HG03045 (cell line): ENCODE measurements around the gene BPIFB4.
"Not testable (repeated sequence)": the region's sequence is repeated elsewhere in the genome, so short reads cannot be mapped to it uniquely, and the experiment has no call there.

Experiments used
- ATAC-seq: cut with Tn5 transposase; IDR thresholded peaks from one replicate; pipeline ENCODE4 v1.9.1; 2021; ENCODE audit warnings: mild to moderate bottlenecking, moderate library complexity; ENCODE audit not compliant: unreplicated experiment

Gene BPIFB4

DNA sequence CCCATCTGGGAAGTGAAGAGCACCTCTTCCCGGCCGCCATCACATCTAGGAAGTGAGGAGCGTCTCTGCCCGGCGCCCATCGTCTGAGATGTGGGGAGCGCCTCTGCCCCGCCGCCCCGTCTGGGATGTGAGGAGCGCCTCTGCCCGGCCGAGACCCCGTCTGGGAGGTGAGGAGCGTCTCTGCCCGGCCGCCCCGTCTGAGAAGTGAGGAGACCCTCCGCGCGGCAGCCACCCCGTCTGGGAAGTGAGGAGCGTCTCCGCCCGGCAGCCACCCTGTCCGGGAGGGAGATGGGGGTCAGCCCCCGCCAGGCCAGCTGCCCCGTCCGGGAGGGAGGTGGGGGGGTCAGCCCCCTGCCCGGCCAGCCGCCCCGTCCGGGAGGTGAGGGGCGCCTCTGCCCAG is 36.1 kb downstream of the BPIFB4 start:
- ATAC-seq, result not testable (repeated sequence)

DNA sequence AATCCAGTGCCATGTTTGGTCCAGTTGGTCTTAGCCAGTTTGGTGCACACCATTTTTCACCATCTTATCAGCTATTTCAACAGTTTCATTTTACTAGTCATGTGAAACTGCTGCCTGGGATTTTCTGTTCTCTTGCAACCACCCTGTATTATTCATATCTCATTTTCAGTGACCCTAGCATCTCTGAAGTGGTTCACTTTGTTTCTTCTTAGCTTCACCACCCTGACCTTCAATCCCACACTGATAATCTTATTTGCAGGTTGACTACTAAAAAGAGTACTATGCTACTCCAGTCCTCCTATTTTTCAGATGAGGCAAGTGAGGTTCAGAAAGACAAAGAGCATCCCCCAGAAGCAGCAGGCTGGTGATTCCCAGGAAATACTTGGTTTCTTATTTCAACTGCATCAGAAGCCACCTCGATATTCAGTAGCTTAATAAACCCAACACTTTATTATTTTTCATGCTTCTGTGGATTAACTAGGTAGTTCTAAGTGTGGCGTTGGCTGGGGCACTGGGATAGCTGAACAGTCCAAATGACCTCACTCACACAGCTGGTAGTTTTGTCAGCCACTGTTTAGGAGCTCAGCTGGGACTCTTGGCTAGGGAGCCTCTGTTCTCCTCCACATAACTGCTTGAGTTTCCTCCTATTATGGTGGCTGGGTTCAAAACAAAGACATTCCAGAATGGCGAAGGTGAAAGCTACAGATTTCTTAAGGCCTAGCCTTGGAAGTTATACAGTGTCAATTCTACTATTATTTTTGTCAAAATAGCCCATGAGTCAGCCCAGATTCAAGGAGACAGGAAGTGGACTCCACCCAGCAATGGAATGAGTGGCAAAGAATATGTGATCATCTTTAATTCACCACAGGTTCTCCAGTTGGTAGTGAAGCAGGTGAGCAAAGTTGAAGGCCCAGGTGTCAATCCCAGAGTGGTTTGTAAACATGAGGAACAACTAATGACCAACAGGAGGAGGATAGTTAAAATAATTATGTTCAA is 40.6 kb downstream of the BPIFB4 start:
- ATAC-seq, result no peak

DNA sequence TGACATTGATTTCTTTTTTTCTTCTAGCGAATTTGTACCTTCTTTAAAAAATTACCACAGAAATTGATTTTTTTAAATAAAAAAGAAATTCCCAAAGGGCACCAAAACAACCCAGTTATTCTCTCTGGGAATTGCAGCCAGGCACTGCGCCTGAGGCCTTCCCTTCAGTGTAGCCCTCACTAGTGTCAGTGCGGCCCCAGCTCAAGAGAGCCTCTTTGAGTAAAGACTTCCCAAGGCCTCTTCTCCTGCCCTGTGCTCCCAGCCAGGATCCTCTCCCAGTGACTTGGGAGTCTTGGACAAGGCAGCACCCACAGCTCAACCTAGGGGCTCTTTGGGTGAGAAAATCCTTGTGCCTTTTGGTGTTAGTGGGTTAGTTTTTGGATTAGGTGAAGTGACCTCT is 41.5 kb downstream of the BPIFB4 start:
- ATAC-seq, result no peak

DNA sequence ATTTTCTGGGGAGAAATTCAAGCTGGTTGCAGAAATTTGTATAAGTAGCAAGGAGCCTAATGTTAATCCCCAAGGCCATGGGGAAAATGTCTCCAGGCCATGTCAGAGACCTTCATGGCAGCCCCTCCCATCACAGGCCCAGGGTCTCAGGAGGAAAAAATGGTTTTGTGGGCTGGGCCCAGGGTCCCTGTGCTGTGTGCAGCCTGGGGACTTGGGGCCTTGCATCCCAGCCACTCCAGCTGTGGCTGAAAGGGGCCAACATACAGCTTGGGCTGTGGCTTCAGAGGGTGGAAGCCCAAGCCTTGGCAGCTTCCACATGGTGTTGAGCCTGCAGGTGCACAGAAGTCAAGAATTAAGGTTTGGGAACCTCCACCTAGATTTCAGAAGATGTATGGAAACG is 42.9 kb downstream of the BPIFB4 start:
- not testable (repeated sequence) for ATAC-seq

DNA sequence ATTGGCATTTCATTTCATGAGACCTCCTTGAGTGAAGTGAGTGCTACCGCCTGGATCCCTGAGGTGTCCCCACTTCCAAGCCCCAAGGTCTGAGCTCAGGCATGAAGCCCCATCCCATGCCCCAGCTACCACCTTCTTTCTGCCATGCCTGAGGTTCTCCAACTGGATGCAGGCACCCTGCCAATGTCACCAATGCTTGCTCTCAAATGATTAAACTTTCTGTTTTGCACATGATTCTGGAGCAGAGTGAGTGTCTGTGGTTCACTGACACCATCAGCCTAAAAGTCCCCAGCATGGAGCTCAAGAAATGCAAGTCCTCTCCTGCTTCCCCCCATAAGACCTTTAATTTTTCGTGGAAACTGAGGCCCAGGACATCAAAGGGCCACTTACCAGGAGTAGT is 44.8 kb downstream of the BPIFB4 start:
- no peak for ATAC-seq

DNA sequence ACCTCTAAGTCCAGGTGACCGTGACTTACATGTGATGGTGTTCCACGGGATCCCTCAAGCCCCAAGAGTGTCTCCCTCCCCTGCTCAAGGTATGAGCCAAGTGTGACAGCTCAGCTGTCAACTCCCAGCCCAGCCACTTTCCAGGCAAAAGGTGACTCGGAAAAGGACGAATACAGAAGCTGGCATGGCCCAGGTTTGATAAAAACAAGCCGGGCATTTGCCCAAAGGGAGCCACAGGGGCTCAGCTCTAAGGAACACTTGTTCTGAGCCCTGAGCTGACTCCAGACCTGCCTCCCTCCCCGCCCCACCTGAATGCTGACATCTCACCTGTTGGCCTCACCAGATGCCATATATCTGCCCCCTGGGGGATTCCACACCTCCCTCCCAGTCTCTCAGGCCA is 45.6 kb downstream of the BPIFB4 start:
- ATAC-seq, result no peak

DNA sequence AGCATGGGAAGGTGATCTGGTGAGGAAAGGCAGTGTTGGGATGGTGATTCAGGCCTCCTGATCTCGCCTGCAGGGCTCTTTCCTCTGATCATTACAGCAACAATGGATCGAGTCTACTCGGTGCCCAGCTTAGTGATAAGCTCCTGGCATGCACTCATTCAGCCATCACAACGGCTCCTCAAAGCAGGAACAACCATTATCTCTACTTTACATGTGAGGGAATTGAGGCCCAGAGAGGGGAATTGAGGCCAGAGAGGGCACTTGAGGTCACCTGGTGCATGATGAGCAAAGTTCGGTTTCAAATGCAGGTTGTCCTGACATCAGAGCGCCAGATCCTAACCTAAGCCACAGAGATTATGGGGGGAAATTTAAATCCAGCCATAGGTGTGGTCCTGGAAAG is 46.5 kb downstream of the BPIFB4 start:
- no peak for ATAC-seq

DNA sequence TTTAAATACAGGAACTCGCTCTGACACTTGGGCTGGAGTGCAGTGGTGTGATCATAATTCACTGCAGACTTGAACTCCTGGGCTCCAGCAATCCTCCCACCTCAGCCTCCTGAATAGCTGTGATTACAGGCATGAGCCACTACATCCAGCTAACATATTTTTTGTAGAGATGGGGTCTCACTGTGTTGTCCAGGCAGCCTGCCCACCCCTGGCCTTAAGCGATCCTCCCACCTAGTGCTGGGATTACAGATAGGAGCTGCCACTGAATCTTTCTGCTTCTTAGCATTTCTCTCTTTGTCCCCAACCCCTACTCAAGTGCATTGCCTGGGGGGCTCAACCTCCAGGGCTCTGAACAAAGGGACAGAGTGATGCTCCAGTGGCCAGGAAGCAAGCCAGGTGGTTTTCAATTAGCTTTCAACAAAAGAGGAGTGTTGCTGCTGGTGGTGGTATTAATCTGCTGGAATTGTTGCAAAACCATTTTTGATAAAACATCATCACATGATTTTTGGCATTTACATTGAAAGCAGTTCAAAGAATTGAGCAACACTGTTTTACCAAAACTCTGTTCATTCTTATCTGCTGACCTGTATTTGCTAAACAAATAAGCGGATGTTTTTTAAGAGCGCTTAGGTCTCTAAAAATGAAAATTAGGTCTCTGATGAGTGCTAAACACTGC is 48.1 kb downstream of the BPIFB4 start:
- ATAC-seq, result no peak

DNA sequence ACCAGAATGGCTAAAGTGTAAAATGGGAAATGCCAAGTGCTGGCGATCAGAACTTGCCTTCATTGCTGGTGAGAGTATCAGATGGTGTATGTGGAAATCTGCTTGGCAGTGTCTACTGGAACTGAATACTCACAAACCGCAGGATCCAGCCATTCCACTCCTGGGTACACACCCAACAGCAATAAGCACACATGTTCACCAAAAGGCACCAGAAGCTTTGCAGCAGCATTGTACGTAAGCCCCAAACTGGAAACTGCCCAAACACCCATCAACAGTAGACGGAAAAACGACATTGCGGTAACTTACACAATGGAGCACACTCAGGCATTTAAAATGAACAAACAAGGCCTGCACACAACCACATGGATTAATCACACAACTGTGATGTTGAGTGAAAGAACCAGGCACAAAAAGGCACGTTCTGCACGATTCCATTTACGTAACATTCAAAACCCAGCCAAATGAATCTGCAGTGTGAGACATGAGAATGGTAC is 51.2 kb downstream of the BPIFB4 start:
- ATAC-seq, result no peak

DNA sequence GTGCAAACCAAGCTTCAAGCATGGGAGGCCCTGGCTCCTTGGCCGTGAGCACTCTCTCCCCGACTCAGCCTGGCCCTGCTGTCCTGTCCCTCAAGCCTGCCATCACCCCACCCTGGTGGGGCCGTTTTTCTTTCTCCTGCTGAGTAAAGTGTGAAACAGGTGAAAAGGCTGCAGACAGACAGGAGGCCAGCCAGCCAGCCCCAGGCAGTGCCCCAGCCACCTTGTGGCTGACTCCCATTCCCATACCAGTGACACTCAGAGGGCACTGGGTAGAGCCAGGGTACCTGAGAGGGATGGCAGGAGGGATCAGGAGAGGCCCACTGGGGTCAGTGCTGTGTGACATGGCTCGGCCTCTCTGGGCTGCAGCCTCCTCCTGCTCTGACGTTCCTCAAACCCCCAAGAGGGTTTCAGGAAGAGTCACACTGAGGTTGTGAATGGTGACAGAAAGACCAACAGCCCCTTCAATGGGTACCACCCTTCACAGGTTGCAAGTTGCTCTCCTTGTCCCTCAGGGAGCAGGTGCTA is 52.6 kb downstream of the BPIFB4 start:
- ATAC-seq, result no peak

DNA sequence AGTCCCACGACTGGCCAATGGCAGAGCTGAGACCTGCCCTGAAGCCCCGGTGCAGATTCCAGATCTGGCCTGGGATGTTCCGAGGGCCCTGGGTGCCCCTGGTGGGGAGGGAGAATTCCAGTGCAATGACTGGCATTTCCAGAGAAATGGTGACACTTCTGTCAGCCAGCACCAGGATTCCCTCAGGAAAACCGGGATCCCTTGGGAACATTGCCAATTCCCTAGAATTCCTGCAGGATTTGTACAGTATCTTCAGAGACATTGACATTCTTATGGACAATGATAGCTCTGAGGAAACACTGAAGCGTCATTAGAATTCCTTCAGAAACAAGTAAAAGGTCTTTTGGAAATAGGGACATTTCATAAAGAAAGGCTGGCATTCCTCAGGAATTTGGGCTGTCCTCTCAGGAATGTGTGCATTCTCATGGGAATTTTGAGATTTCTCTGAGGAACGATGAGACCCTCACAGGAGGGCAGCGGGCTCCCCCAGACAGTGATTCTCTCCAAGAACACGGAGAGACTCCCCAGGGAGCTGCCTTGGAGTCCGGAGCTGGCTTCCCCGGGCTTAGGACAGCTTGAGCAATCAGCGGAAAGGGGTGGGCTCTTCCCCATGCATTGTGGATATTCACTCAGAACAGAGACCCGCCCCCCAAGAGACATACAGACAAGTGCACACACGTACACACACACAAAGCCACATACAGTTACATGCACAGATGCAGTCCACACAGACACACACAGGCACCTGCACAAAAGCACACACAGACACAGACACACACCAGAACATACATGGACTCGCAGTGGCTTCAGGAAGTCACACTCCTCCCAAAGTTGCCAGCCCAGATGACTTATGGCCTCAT is 53.3 kb downstream of the BPIFB4 start:
- ATAC-seq, result no peak

DNA sequence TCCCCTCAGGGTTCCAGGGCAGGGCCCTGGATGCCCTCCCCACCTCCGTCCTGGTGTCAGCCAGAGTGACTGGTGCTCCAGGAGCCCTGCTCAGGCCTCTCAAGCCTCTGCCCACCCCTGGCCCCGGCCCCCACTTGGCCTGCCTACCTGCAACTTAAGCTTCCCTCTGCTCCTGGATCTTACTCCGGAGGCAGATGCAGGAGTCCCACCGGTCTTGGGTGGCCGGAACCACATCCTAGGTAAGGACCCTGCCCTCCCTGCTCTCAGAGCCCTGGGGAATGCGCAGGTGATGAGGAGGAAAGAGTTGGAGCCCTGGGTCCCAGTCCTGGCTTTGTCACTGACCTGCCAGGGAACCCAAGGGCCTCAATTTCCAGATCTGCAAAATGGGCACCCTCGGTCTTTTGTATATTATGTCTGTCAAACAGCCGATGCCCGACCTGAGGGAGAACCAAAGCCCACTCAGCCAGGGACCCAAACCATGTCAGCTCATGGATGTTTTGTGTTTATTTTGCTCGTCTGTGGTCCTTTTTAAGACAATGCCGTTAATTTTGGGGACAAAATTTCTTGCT is 54.0 kb downstream of the BPIFB4 start:
- no peak for ATAC-seq

DNA sequence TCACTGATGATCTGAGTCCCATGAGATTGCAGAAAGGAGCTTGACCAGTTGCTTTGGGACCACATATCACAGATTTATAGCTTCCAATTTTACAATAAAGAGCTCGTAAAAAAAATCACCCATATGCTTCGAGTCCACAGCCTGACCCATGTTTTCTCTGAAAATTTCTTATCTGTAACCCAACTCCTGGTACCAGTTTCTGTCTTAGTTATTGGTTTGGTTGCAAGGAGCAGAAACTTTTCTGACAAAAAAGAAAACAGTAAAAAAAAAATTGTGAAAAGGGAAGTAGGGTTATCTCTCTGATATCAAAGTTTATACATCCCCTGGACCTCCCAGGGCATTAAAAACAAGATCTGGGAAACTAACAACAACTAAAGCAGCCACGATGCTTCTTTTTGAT is 57.8 kb downstream of the BPIFB4 start:
- ATAC-seq, result no peak

DNA sequence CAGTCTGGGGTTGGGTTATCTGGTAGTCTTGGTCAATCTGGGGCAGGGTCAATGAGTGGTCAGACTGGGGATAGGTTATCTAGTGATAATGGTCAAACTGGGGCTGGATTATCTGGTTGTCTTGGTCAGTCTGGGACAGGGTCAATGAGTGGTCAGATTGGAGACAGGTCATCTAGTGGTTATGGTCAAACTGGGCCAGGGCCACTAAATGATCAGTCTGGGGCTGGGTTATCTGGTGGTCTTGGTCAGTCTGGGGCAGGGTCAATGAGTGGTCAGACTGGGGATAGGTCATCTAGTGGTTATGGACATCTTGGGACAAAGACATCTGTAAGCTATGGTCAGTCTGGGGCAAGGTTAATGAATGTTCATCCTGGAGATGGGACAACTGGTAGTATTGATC is 60.0 kb downstream of the BPIFB4 start:
- no peak for ATAC-seq

DNA sequence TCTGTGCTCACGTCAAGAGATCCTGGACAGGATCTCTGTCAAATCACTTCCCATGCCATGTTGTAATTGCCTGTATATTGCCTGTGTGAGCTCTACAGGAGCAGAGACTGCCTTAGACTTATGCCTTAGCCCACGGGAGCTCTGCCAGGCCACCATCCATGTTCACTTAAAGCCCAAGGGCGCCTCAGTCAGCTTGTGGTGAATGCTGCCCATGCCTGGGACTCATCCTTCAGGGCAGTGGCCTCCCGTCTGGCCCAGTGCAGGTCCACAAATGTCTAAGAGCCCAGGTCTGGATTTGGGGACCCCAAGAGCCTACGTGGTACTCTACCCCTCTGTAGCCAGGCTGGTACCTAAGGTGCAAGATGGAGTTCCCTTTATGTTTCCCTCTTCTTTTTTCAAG is 66.1 kb downstream of the BPIFB4 start:
- no peak for ATAC-seq

DNA sequence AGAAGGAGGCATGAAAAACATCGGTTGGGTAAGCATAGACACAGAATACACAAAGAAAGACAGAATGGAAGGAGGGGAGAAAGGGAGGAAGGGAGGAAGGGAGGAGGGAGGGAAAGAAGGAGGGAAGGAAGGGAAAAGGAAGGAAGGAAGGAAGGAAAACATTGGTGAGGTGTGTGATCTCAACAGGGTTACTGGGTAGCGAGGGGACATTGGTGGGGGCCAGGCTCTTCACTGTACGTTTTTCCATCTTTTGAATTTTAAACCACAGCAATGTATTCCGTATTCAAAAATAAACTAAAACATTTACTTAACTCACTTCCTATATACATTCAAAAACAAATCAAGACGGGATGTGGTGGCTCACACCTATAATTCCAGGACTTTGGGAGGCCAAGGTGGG is 67.9 kb downstream of the BPIFB4 start:
- ATAC-seq, result no peak

DNA sequence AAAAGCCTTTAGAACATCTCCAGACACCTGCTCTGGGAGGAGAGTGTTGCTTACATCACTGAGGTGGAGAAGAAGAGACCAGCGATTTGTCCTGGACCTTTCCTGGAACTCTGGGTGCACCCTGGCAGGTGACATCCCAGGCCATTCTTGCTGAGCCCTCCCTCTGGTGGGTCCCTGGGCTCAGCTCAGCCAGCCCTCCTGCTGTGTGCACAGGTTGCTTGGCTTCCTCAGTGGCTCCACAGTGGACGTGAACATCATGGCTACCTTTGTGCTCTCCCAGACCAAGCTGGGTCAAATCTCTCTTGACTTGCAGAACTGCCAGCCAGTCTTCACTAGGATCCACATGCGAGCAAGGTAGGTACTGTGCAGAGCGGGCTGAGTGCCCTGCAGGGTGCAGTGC is 68.6 kb downstream of the BPIFB4 start:
- ATAC-seq, result no peak

DNA sequence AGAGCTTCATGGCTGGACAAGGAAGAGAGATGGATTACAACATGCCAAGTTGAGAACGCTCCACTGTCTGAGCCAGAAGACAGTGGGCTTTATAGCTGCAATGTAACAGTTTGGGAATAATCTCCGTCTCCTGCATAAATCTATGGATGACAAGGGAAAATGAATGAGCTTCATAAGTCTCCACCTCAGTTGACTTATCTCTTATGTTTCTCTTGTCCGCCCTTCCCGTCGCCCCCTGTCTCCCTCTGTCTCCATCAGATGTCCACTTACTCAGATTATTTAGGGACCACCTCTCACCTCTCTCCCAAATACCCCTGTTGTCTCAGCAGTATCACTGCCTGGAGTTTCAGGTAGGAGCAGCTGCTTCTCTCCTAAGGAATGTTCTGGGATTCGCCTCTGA is 74.8 kb downstream of the BPIFB4 start:
- ATAC-seq, result no peak

DNA sequence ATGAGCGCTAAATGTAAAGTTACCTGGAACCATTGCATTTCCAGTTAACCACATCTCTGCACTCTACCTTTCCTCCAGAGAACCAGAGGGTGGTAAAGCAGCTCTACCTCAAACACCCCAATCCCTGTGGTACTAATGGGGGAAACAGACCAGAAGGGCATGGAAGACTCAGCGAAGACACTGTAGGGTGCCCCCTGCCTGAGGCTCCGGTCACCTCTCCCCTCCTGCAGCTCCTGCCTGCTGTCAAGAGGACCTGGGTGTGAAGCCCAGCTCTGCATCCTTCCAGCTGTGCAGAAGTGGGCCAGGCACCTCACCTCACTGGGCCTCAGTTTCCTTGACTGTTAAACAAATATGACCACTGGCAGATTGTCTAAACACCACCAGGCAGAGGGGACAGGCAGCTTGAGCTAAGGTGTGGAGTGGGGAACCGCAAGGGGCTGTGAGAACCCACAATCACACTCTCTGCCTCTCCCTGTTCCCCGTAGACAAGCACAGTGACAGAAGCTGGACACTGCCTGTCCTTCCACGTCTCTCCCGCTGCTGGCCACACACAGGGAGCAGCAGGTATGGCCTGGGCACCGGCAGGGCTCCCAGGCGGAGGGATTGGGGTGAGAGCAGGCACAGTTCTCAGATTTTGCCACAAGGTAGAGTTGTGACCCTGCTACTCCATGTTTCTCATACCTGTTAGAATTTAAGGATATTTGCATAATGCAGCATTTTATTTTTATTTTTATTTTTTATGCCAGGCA is 79.4 kb downstream of the BPIFB4 start:
- ATAC-seq, result no peak

DNA sequence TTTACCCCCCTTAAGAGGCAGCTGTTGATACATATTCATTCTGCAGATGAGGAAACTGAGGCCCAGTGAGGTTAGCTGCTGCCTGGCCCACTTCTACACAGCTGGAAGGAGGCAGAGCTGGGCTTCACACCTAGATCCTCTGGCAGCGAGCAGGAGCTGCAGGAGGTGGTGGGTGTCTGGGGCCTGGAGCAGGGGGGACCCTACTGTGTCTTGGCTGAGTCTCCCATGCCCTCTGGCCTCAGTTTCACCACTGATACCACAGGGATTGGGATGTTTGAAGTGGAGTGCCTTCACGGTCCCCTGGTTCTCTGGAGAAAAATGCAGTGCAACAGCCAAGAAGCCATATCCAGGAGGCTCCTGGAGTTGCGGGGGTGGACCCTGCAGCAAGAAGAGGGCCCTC is 80.3 kb downstream of the BPIFB4 start:
- ATAC-seq, result no peak
